ENCODE data around the gene HOOK2.

The HOOK2 gene

DNA sequence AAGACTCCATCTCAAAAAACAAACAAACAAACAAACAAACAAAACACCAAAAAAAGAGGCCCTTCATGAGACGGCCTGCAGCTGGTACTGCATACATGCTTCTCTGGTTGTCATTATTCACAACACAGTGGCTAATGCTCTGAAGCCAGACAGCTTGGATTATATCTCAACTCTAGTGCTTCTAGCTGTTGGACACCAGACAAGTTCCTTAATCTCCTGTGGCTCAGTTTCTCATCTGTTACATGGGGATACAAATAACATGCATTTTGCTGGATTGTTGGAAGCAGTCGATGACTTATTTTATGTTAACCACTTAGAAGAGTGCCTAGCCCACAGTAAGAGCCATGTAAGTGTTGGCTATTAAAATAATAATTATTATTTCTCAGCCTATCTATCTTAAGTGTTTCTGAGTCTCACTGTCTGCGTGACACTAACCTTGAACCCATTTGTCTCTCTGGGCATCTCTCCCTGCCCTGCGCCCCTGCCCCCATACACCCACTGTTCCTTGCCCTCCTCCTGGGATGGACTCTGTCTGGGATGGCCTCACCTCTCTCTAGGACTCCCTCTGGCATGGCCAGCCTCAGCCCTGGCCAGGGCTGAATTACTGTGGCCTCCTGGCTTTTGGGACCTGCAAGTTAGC, 12.8 kb upstream of the HOOK2 start:
- no peak for TF ChIP-seq CTCF (IDR thresholded peaks at IDR 0.05; ENCODE audit: extremely low read depth, missing control alignments)
- no peak for DNase-seq (ENCODE audit: low spot score)

DNA sequence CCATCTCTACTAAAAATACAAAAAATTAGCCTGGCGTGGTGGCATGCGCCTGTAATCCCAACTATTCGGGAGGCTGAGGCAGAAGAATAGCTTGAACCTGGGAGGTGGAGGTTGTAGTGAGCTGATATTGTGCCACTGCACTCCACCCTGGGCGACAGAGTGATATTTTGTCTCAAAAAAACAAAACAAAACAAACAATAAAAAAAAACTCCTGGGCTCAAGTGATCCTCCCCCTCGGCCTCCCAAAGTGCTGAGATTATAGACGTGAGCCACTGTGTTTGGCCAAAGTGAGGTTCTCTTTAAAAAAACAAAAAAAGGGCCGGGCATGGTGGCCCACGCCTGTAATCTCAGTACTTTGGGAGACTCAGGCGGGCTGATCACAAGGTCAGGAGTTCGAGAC, 12.1 kb upstream of the HOOK2 start:
- no peak for DNase-seq (ENCODE audit: low spot score)
- no peak for TF ChIP-seq CTCF (IDR thresholded peaks at IDR 0.05; ENCODE audit: extremely low read depth, missing control alignments)

GRCh38 chr19:12786952-12787351, 11.6 kb upstream of the HOOK2 start:
- DNase-seq (ENCODE audit: low spot score), result no peak

GRCh38 chr19:12786141-12786870, 11.0 kb upstream of the HOOK2 start:
- peak; percentile 15 for DNase-seq (ENCODE audit: low spot score)
- TF ChIP-seq CTCF (IDR thresholded peaks at IDR 0.05; ENCODE audit: extremely low read depth, missing control alignments), result no peak

More at GRCh38 chr19:12786952-12787351, 11.6 kb upstream of the HOOK2 start:
- TF ChIP-seq CTCF (IDR thresholded peaks at IDR 0.05; ENCODE audit: extremely low read depth, missing control alignments), result no peak

- no peak for TF ChIP-seq CTCF (IDR thresholded peaks at IDR 0.05; ENCODE audit: extremely low read depth, missing control alignments)
- DNase-seq (ENCODE audit: low spot score), result no peak
Measured at GRCh38 chr19:12785431-12786031, 10.2 kb upstream of the HOOK2 start.

DNA sequence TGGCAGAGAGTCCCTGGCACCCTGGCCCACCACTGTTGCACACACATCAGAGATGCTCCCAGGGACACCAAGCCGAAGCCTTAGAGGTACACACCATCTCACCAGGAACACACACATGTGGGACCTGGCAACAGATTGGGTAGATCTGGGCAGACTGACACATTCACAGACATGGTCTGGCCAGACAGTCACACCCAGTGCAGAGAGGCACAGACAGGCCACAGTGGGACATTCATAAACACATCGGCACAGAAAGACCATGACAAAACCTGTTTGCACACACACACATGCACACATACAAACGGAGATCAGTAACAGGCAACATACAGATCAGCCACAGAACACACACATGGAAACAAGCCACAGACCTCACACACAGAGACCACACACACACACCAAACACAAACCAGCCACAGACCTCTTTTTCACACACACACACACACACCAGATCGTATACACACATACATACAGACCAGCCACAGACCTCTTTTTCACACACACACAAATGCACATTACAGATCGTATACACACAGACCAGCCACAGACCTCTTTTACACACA, 9.6 kb upstream of the HOOK2 start:
- TF ChIP-seq CTCF (IDR thresholded peaks at IDR 0.05; ENCODE audit: extremely low read depth, missing control alignments), result no peak
- DNase-seq (ENCODE audit: low spot score), result no peak

DNA sequence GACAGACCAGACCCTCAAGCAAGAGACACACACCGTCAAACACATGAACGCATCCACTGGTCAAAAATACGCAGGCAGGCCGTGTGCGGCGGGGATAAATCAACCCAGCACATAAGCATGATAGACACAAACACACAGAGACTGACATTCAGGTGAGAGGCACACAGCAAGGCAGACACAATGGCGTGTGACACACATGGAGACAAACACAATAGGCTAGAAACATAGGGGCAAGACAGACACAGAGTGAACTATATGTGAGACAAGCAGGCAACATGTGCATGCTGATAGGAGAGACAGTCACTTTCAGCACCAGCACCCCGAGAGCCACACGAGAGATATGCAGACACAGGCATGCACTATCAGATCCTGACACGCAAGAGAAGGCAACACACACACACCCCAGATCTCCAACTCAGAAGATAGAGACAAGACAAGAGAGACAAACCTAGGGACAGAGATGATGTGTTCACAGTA, 9.1 kb upstream of the HOOK2 start:
- TF ChIP-seq CTCF (IDR thresholded peaks at IDR 0.05; ENCODE audit: extremely low read depth, missing control alignments), result no peak
- no peak for DNase-seq (ENCODE audit: low spot score)

Measured in GM20000 (cell line).